ENCODE measurements around the gene TENM3.

Gene TENM3

DNA sequence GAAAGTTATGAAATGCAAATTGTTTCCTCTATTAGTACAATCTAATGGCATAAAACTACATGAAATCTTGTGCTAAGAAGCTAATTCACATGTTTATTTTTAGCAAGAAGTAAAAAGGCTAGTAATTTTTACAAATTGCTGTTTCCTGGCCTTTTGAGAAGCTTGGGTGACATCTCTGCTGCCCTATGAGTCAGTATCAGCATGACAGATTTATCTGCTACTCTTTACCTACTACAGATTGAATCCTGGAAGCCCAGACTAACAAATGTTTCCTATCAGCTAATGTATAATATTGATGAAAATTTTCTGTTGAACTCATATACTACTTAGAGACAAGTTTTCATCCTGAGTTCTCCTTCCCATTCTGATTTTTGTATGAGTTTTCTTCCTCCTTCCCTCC, 441.6 kb downstream of the TENM3 start:
- no peak for DNase-seq (ENCODE audit: low read depth)

DNA sequence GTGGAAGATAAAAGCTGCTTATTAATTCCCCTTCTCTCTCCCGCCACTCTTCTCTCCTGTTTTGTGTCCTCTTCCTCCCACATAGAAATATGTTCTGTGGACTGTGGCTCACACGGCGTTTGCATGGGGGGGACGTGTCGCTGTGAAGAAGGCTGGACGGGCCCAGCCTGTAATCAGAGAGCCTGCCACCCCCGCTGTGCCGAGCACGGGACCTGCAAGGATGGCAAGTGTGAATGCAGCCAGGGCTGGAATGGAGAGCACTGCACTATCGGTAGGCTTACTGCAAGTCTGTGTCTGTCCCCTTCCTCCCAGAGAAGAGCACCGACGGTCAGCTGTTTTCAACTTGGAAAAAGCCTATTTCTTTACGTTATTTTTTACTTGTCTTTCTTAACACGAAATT, 444.9 kb downstream of the TENM3 start:
- no peak for DNase-seq (ENCODE audit: low read depth)

DNA sequence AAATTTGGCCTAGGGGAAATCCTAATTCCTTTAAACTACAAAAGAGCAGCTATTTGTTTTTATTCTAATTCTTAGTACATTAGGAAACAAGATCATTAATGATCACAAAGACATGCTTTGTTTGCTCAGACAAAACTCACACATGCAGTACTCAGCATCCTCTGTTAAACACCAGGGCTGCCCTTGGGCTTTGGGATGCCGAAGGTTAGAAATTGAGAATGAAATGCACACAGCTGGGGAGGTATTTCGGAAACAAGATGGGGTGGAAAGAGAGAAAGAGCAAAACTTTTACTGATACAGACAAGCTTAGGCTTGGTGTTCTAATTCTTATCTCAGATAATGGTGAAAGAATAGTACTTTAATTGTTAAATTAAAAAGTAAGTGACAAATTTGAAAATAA, 451.3 kb downstream of the TENM3 start:
- no peak for DNase-seq (ENCODE audit: low read depth)

DNA sequence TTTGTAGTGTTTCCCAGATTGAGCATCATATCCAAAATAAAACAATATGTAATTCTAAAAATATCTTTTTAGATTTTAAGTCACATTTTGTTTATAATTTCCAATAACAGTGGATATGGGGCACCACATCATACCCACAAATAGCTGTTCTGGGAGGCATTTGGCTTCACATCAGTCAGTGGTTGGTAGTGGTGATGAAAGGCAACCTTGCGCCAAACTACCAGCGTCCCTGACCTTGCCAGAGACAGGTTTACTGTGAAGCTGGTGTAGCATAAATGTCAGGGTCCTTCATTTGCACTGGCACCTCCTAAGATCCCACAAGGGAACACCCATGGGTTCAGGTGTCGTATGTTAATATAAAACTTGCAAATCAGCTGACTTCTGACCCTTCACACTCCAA, 451.8 kb downstream of the TENM3 start:
- no peak for DNase-seq (ENCODE audit: low read depth)

DNA sequence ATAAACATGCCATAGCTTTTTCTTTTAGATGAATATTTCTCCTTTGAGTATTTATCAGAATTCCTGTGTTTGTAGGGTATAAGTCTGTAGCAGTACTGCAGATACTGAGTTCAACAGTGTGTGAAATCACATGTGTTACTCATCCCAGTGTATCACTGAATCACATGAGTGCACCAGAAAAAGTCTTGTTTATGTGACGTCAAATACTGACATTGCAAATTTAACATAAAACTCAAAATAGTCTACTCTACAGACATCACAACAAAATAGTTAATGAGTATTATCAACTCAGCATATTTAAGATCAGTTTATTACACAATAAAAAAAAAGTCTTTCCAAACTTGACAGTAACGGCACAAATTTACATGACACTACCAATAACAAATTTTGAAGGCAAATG, 452.6 kb downstream of the TENM3 start:
- DNase-seq (ENCODE audit: low read depth) = no peak

DNA sequence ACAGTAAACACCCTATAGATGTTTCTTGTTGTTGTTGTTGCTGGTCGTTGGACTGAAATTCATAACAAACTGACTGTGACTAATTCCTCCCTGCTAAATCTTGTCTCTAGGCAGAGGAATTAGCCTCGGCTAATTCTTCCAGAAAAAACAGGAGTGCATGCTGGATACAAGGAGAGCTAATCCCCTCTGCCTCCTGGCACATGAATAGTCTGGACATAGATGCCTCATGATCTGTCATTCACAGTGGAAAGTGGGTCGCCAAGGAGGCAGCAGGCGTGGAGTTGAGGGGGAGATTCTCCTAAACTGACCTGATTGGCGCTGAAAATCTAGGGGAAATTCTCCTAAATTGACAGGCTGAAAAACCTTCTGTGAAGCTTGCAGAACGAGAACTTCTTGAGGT, 453.9 kb downstream of the TENM3 start:
- DNase-seq (ENCODE audit: low read depth) = no peak

DNA sequence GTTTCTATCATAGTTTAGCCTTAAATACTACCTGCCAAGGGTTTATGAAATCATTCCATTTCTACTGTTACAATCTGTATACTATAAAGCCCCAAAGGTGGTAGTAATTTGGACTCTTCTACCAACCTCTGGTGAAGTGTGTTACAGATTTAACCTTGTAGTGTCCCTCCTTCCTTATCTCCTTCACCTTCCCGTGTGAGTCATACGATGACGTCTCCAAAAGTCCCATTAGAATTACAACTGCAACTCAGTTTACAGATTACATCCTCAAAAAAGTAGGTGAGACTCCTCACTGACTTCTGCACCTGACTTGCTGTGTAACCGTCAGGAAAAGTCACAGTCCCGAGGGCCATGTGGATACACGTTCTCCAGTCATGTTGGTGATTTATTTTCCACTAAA, 455.0 kb downstream of the TENM3 start:
- DNase-seq (ENCODE audit: low read depth) = no peak

DNA sequence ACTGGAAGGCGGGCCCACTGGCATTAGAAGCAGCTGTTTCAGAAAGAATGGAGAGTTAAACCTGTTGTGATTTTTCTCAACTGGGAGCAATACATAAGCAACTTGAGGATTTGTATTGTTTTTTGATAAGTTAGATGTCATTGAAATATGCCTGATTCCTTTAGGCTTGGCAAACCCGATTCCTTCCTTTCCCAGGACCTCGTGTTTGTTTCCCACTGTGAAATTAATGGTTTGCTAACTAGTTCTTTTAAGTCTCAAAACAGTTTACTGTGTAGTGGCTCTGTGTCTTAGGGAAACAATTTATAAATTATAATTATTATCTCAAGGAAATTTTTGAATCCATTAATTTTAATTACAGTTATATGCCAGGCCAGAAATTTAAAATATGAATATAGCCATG, 456.0 kb downstream of the TENM3 start:
- no peak for DNase-seq (ENCODE audit: low read depth)

DNA sequence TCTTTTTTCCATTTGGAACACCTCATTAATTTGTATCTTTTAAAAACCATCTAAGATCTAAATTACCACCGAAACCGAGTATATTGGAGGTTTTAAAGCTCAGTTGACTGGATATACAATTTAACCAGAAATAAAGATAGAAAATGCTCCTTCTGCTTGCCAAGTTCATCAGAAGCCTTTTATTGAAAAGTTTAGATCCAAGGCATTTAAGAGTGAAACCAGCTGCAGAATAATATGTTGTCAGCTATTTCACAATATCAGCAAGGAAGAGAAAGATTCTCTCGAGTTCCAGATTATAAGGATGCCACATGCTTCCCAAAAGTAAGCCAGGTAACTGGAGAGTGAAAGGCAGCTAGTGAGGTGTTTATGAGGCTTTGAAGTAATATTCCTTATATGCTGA, 456.6 kb downstream of the TENM3 start:
- DNase-seq (ENCODE audit: low read depth) = no peak

DNA sequence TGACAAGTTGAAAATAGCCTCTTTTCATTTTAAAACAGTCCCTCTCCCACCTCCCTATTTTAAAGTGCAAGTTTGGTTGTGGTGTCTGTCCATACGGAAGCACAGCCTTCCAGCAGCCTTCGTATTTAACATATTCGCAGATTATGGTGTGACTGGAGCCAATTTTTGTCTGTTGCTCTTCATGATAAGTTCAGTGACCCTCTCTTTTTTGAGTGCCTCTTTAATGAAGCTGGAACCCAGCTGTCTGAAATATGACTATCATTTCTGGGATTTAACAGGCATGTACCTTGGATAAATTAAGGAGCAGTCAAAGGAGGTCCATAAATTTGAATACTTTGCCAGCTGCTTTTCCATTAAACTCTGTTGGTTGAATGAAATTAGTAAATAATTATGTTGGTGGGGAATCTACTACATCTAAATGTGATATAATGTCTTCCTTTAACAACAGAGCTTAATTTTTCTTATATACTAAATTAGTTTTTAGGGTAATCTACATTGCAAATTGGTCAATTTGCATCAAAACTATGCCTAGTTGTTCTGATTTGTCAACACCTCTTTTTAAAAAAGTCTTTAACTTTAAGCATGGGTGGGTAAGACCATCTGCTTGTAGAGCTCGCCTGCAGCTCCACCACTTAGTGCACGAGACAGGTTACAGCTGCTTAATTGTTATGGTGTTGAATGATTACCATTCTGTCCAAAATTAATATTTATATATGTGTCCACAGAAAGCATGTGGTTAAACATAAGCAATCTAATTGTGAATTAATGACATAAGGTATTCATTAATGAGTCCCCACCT, 457.4 kb downstream of the TENM3 start:
- DNase-seq (ENCODE audit: low read depth) = no peak

DNA sequence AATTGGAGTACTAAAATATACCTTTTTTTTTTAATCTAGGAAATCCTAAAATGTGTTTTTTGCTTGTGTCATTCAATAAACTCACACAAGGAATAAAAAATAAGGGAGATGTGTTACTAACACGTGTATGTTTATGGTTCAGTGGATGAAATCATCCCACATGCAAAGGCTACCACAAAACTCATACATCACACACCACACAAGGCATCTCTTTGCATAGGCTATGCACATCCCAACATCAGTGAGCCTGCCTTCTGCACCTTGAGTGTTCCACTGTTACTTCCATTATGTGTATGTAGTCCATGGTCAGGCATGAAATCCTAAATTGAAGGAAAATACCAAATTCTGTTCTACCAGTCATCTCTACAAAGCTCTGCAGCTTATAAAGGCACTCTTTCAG, 460.9 kb downstream of the TENM3 start:
- no peak for DNase-seq (ENCODE audit: low read depth)

DNA sequence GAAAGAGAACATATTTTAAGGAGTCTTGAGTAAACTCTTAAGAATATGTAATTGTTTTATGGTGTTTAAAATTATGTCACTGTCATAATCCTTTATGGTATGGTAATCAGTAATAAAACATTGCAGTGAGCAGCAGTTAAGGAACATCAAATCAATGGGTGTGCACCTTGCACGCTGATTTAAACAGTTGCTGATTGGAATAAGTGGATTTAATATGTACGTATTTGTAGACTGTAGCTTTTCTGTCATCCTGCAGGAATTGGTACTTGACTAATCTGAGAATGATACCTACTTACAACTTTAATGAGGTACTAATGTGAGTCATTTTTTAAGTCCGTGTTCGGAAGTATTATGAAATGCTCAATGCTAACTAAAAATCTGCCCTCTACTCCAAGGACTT, 461.7 kb downstream of the TENM3 start:
- no peak for DNase-seq (ENCODE audit: low read depth)

DNA sequence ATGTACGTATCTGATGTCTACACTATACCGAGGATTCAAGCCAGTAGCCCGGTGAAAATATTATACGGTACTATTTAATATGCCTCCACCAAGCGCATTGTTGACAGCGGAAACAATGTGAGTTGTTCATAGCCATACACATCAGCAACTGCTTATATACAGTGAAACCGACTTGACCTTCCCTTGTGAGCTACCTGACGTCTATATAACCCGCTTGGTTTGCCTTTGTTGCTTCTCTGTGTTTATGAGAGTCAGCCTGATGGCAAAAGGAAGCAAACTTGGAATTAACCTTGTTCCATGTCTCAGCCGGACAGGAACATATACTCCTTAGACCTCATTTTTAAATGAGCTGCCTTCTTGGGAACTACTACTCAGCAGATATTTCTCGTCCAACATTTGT, 462.2 kb downstream of the TENM3 start:
- no peak for DNase-seq (ENCODE audit: low read depth)

DNA sequence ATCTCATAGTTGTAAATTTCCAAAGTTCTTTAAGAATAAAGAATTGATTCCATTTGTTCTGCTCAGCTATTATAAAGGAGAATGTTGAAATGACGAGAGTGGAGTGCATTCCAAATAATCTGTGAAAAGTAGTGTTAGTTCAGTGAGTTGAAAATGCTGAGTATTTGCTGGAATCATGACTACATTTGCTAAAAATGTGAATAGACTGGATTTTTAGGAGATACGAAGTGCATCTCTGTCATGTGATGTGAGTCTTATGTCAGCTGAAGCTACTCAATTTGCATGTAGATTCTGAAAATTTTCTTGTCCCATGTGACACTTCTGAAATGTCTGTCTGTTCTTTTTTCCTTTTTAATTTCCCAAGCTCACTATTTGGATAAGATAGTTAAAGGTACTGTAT, 468.0 kb downstream of the TENM3 start:
- DNase-seq (ENCODE audit: low read depth) = no peak

DNA sequence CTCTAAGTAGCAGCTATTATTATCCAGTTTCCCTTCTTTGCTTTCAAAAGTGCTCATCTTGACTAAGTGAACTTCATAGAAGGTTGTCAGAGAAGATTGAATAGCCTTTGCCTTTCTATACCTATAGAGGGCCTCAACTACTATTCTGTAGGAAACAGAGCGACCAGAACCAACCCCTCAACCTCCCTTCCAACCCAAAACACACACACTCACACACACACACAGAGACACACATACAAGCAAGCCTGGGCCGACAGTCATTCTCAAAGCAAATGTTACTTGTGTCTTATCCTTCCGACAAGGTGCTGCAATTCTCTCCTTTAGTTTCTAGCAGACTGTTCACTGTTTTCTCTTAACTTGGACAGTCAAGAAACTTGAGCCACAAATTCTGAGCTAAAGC, 472.3 kb downstream of the TENM3 start:
- DNase-seq (ENCODE audit: low read depth) = no peak

DNA sequence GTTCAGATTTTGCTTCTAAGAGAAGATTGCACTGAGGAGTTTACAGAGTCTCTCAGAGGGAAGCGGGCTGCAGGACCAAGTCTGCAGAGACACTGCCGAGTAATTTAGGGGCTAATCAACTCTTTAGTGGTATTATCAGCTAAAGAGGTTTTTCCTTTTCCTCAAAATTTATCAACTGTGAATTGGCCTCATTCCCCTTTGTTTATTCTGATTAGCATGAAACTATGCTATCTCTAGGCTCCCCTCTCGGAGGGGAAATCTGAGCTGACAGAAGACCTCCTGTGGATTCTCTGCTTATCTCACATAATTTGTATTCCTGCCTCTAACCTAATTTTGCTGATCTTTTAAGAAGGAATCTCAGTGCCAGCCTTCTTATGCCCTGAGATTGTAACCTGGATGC, 473.0 kb downstream of the TENM3 start:
- DNase-seq (ENCODE audit: low read depth) = no peak

DNA sequence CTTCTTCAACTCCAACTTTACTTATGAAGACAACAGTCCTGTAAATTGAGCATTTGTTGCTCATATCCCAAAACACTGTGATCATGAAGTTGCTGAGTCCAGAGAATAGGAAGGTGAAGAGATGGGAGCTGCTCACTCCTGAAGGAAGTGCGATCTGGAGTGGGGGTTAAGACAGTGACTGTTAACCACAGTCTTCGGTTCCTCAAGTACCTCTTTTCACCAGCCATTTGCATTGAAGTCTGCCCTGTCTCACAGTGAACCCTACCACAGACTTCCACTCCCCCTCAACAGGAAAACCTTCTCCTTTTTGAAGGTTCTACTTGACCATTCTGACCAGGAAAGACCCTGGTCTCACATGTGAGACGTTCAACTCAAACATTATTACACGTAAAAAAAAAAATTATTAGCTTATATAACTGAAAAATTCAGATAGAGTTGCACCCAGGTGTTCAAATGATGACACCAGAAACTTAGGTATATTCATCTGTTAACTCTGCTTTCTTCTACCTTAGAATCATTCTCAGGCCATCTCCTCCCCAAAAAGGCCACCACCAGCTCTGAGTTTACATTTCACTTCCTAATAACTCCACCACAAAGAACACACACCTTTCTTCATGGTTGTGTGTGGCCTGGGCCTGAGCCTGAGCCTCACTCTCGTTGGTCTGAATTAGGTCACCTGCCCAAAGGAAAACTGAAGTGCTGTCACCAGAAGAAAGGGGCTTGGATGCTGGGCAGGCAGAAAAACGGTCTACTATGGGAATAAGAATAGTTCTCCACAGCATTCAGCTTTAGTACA, 474.8 kb downstream of the TENM3 start:
- no peak for DNase-seq (ENCODE audit: low read depth)

DNA sequence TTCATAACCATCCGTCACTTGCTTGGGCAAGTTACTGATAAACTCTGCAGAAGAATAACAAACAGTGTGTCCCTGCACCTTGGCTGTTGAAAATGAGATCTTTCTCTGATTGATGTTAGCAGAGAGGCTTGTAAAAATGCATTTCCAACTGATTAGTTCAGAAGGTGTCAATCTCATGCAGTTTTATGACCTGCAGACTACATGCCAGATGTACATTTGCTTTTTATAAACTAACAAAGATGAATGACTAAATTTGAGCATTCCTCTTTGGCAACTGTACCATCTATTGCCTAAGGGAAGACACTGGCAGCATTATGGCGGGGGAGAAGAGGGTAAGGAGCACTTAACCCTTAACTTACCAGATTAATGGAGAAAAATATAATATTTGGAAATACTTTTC, 481.2 kb downstream of the TENM3 start:
- DNase-seq (ENCODE audit: low read depth) = no peak

DNA sequence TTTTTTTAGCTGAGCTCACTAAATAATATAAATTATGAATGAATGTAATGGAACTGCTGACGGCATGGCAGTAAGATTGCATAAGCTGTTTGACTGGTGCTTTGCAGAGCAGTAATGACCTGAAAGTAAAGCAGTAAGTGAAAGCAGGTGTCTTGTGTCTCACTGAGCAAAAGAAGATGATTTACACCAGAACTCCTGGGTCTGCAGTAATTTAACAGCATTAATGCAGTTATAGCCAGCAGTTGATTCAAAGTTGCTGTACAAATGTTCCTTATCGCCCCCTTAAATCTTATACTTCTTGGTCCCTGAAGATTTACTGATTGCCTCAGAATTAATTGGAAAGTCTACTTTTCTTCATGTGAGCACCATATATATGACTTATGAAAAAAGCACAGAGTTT, 486.3 kb downstream of the TENM3 start:
- no peak for DNase-seq (ENCODE audit: low read depth)

DNA sequence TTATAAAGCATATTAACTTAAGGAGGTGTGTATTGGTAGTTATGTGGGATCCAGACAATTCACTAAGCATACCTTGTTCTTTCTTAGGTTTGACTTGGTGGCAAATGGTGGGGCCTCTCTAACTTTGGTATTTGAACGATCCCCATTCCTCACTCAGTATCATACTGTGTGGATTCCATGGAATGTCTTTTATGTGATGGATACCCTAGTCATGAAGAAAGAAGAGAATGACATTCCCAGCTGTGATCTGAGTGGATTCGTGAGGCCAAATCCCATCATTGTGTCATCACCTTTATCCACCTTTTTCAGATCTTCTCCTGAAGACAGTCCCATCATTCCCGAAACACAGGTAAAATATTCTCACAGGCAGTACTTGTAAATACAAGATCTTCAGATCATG, 487.6 kb downstream of the TENM3 start:
- no peak for DNase-seq (ENCODE audit: low read depth)

DNA sequence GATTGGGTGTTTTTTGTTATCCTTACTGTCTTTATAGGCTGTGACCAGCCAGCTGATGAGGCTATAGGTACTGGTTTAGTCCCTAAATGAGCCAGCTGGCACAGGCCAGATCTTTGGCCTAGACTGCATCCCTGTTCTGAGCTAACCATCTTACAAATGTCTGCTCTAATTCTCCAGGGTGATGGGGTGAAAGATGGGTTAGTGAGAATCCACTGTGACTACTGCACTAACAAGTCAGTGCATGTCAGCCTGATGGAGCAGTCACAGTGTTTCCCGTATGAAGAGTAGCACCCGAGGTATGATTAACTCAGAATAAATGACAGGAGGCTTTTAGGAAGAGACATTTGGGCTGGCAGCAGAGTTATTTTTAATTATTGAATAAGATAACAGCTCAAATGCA, 493.0 kb downstream of the TENM3 start:
- no peak for DNase-seq (ENCODE audit: low read depth)

DNA sequence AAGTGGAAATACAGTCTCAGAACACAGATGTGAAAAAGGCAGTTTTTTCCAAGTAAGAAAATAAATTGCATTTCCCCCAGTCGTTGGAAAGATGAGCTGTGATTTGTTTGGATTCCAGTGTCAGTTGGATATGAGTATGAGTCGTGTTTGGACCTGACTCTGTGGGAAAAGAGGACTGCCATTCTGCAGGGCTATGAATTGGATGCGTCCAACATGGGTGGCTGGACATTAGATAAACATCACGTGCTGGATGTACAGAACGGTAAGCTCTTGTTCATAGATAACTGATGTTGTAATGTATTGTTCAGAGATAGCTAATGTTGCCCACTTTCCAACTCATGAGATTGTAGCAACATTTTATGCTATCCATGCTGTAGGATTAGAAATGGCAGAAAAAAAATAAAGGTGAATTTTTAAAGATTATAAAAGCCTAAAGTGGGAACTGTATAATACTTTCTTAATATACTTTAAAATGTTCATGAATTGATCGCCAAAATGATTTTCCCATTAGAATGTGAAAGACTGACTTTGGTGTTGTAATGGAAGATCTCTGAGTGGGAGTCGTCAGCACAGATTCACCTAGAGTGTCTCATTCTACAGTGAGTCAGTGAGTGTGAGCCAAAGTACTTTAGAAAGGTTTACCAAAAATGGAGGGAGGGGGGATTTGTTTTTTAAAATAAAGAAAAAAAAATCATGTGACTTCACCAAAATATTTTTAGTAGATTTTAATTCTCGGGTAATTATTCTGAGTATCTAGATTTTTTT, 495.3 kb downstream of the TENM3 start:
- DNase-seq (ENCODE audit: low read depth) = no peak

DNA sequence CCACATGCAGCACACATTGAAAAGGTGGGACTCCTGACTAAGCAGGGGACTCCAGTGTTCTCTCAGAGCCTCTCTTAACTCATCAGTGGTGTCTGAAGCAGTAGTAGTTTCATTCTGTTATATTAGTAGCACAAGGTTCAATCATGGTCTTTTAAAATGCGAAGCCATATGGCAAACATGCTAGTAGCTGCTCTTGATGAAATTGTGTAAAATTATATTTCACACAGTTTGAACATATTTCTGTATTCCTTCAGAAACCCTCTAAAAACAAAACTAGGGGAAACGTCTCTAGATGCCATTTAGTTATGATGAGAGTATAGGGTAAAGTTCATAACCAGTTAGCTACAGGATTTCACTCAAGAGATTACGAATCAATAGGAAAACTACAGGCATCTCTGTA, 497.1 kb downstream of the TENM3 start:
- no peak for DNase-seq (ENCODE audit: low read depth)
